GM12878 (cell line): Measurements from ENCODE around the gene NBR1. TPM values are rescaled to one million over a fixed set of nuclear protein-coding genes. Genes with fewer than 3 reads are reported as not detected.

Experiments used
- ATAC-seq: fragments of 200-7000 bp; cut with Tn5 transposase; 3 replicates; pipeline ENCODE4 v1.9.1; 2020; ENCODE audit warnings: mild to moderate bottlenecking, moderate library complexity
- BruUV-seq: library from RNA; stranded (reverse); fragments of 400-500 nt; replicated peaks from 2 replicates; lab custom pipeline; 2021; lab: Mats Ljungman, UMichigan
- CTCF ChIA-PET: fragments of 300-600 bp; sonication (Branson Sonifier 250); formaldehyde crosslinking; extraction: SDS; loops from one replicate; lab custom pipeline; 2021; ENCODE audit warnings: inconsistent platforms; lab: Yijun Ruan, JAX
- POLR2A ChIA-PET: fragments of 350-600 bp; formaldehyde crosslinking; extraction: SDS; loops from one replicate; lab custom pipeline; 2021; ENCODE audit warnings: inconsistent platforms; lab: Charles Lee
- RAD21 ChIA-PET: fragments of 300-600 bp; sonication (Branson Sonifier 250); formaldehyde crosslinking; loops from one replicate; lab custom pipeline; 2023; ENCODE audit warnings: antibody characterized with exemption; ENCODE audit not compliant: unreplicated experiment; lab: Charles Lee
- SMC1A ChIA-PET: fragments of 300-600 bp; sonication (Branson Sonifier 250); formaldehyde crosslinking; loops from one replicate; lab custom pipeline; 2023; ENCODE audit not compliant: unreplicated experiment, uncharacterized antibody; lab: Charles Lee
- DNase-seq: peaks from one replicate; pipeline ENCODE4 v3.0.0-alpha.2; 2011; ENCODE audit warnings: low read depth, low spot score
- FAIRE-seq: peaks from 3 replicates; lab custom pipeline; 2011; peaks lifted over from hg19 to GRCh38; lab: Jason Lieb, UNC
- H2AFZ ChIP-seq: 2 replicates; pipeline ENCODE4 v1.6.0; 2011; ENCODE audit warnings: low read depth, low read length, control low read depth; ENCODE audit not compliant: control insufficient read depth
- H3K27ac ChIP-seq: 2 replicates; pipeline ENCODE4 v1.5.1; 2011; ENCODE audit warnings: control low read depth; ENCODE audit not compliant: control insufficient read depth, insufficient read depth
- H3K27me3 ChIP-seq, 2 experiments: replicated peaks in 1 of 2; 2 replicates each; pipeline versions ENCODE4 v1.6.0 to v1.6.1; 2011; ENCODE audit warnings: low read length in 1 of 2; ENCODE audit not compliant: control insufficient read depth in 2 of 2, insufficient read depth in 2 of 2
- H3K36me3 ChIP-seq, 2 experiments: 2 replicates each; pipeline ENCODE4 v1.5.1; 2011; ENCODE audit warnings: low read length in 1 of 2; ENCODE audit not compliant: control insufficient read depth in 2 of 2, insufficient read depth in 2 of 2
- H3K4me1 ChIP-seq: 2 replicates; pipeline ENCODE4 v1.6.1; 2011; ENCODE audit warnings: mild to moderate bottlenecking, low read length, moderate library complexity, mixed read lengths; ENCODE audit not compliant: control insufficient read depth, insufficient read depth
- H3K4me2 ChIP-seq: 2 replicates; pipeline ENCODE4 v1.6.0; 2011; ENCODE audit warnings: control low read depth; ENCODE audit not compliant: control insufficient read depth, insufficient read depth
- H3K4me3 ChIP-seq: fragments of 200-600 bp; sonication (generic); 2 replicates; pipeline ENCODE4 v1.5.1; 2016
- H3K79me2 ChIP-seq: 2 replicates; pipeline ENCODE4 v1.6.0; 2011; ENCODE audit warnings: low read length; ENCODE audit not compliant: control insufficient read depth, insufficient read depth
- H3K9ac ChIP-seq: 2 replicates; pipeline ENCODE4 v1.8.0; 2011; ENCODE audit warnings: low read length, control low read depth, mixed read lengths; ENCODE audit not compliant: control insufficient read depth, insufficient read depth
- H3K9me3 ChIP-seq: replicated peaks from 3 replicates; pipeline ENCODE4 v1.5.1; 2011; ENCODE audit warnings: mild to moderate bottlenecking, low read length; ENCODE audit not compliant: control insufficient read depth, insufficient read depth
- H4K20me1 ChIP-seq: 2 replicates; pipeline ENCODE4 v1.6.0; 2011; ENCODE audit not compliant: control insufficient read depth, insufficient read depth
- CHD1 ChIP-seq: IDR thresholded peaks from 2 replicates; pipeline ENCODE4 v1.6.1; 2012; ENCODE audit warnings: low read depth, low read length, improper control_type of control experiment
- CREM ChIP-seq: IDR thresholded peaks from 2 replicates; pipeline ENCODE4 v1.6.1; 2014; ENCODE audit warnings: antibody characterized with exemption, low read depth
- ETV6 ChIP-seq, 2 experiments: fragments of 450-650 bp in 1 of 2; IDR thresholded peaks in 1 of 2; conservative IDR thresholded peaks in 1 of 2; 2 replicates each; pipeline ENCODE4 v1.6.1; 2014; ENCODE audit warnings: antibody characterized with exemption in 1 of 2, borderline replicate concordance in 1 of 2, low read depth in 1 of 2, mild to moderate bottlenecking in 1 of 2, moderate library complexity in 1 of 2
- FOXM1 ChIP-seq: IDR thresholded peaks from 2 replicates; pipeline ENCODE4 v1.6.1; 2012; ENCODE audit warnings: low read depth, mild to moderate bottlenecking, inconsistent platforms, low read length, moderate library complexity
- JUND ChIP-seq: IDR thresholded peaks from 2 replicates; pipeline ENCODE4 v1.6.1; 2012; ENCODE audit warnings: low read depth, mild to moderate bottlenecking, low read length, improper control_type of control experiment, moderate library complexity
- KAT2A ChIP-seq: conservative IDR thresholded peaks from 2 replicates; pipeline ENCODE4 v1.6.1; 2011; ENCODE audit warnings: low read depth, low read length; ENCODE audit not compliant: control insufficient read depth
- NFYB ChIP-seq: IDR thresholded peaks from 2 replicates; pipeline ENCODE4 v1.6.1; 2011; ENCODE audit warnings: low read depth, mild to moderate bottlenecking, low read length, improper control_type of control experiment, moderate library complexity; ENCODE audit not compliant: insufficient read depth
- POLR2A ChIP-seq: IDR thresholded peaks from 2 replicates; pipeline ENCODE4 v1.6.1; 2011; ENCODE audit warnings: low read depth, mild to moderate bottlenecking, low read length
- RUNX3 ChIP-seq: IDR thresholded peaks from 2 replicates; pipeline ENCODE4 v1.6.1; 2012; ENCODE audit warnings: low read length, inconsistent platforms
- STAT3 ChIP-seq: IDR thresholded peaks from 2 replicates; pipeline ENCODE4 v1.6.1; 2011; ENCODE audit warnings: low read depth, low read length, improper control_type of control experiment
- WRNIP1 ChIP-seq: IDR thresholded peaks from 2 replicates; pipeline ENCODE4 v1.6.1; 2011; ENCODE audit warnings: low read depth, low read length, improper control_type of control experiment, borderline replicate concordance
- ZBTB33 ChIP-seq: fragments of 450-650 bp; IDR thresholded peaks from 2 replicates; pipeline ENCODE4 v1.6.1; 2017; ENCODE audit warnings: mild to moderate bottlenecking
- ZBTB40 ChIP-seq: fragments of 450-650 bp; IDR thresholded peaks from 2 replicates; pipeline ENCODE4 v1.6.1; 2016; ENCODE audit warnings: mild to moderate bottlenecking, moderate library complexity, borderline replicate concordance
- ZNF207 ChIP-seq: fragments of 450-650 bp; IDR thresholded peaks from 2 replicates; pipeline ENCODE4 v1.6.1; 2014; ENCODE audit warnings: antibody characterized with exemption, mild to moderate bottlenecking, borderline replicate concordance
- ZNF622 ChIP-seq: fragments of 450-650 bp; IDR thresholded peaks from 2 replicates; pipeline ENCODE4 v1.6.1; 2017; ENCODE audit warnings: mild to moderate bottlenecking, inconsistent platforms
- WGBS: methylation state at CpG from one replicate; pipeline ENCODE4 v1.1.6; 2016; ENCODE audit warnings: low lambda C conversion rate; ENCODE audit not compliant: insufficient replicate concordance, insufficient coverage; ENCODE audit errors: missing lambda C conversion rate; 5-methylcytosine and 5-hydroxymethylcytosine counted together
- in situ Hi-C: fragments of 300-500 bp; cut with MboI; formaldehyde crosslinking; loops from 9 replicates; pipeline ENCODE4 v1.14.3; 2018; ENCODE audit warnings: mixed read lengths
- intact Hi-C: fragments of 100-400 bp; cut with micrococcal nuclease; formaldehyde crosslinking; loops from one replicate; pipeline ENCODE4 v1.14.2; 2022; ENCODE audit not compliant: unreplicated experiment
- polyA plus RNA-seq, 11 experiments: library from polyadenylated mRNA; depleted of rRNA in 4 of 11; unstranded in 6 of 11; stranded (reverse) in 5 of 11; fragments of >200 nt; fragmentation: Nextera tagmentation in 4 of 11; fragmentation: Illumina TruSeq in 1 of 11; extraction: Ambion mirVana in 4 of 11; extraction: Trizol in 1 of 11; gene quantifications; 1 replicate in 1 of 11; 2 replicates in 10 of 11; pipeline versions ENCODE4 v1.2.1 to v1.2.3, GENCODE V29; 2011 to 2016; ENCODE audit warnings: inconsistent platforms in 2 of 11, missing spikeins in 2 of 11, low read depth in 1 of 11
- total RNA-seq, 4 experiments: library from RNA; depleted of rRNA in 3 of 4; stranded (reverse); fragments of >200 nt in 3 of 4; fragmentation: Illumina TruSeq in 1 of 4; extraction: Trizol in 1 of 4; gene quantifications; 2 replicates each; pipeline versions ENCODE4 v1.2.1 to v1.2.3, GENCODE V29; 2013 to 2021

The NBR1 gene
- total and polyA plus RNA-seq, 10 of the 15 experiments (the other 5 are each of a cell fraction or from before 2014, with no cell fraction given) = 3.5 to 55.2 (median 28.2) TPM

GRCh38 chr17:43216762-43217613, 46.0 kb downstream of the NBR1 start:
- no peak overlapping the region for H3K9ac ChIP-seq
- CTCF ChIA-PET = interaction anchor here (0.7 kb wide), 1 partner anchor 21 kb away, joined by 3 read pairs; no protein-coding TSS in a partner anchor
- no peak for TF ChIP-seq ZBTB40
- TF ChIP-seq ZNF207 = no peak
- TF ChIP-seq NFYB = no peak
- no peak for TF ChIP-seq RUNX3
- no peak for TF ChIP-seq KAT2A
- TF ChIP-seq ZBTB33 = no peak
- TF ChIP-seq POLR2A = no peak
- no peak for TF ChIP-seq CHD1
- TF ChIP-seq ZNF622 = no peak
- no peak for TF ChIP-seq WRNIP1
- TF ChIP-seq JUND = no peak
- no peak for TF ChIP-seq CREM
- no peak for TF ChIP-seq ETV6 (conservative IDR thresholded peaks at IDR 0.05 in 1 of 2, IDR thresholded peaks at IDR 0.05 in 1 of 2; ENCODE audit: borderline replicate concordance in 1 of 2, low read depth in 1 of 2)
- no peak for TF ChIP-seq STAT3
- TF ChIP-seq FOXM1 = no peak
- TF ChIP-seq, all 136 proteins: peak for 0
- no peak overlapping the region for H3K27ac ChIP-seq
- H3K4me3 ChIP-seq = no peak overlapping the region
- H4K20me1 ChIP-seq = no peaks in the 10 kb centered on the region
- H3K4me1 ChIP-seq = peaks cover 5% of the 10 kb centered on the region; the same call in 1 of the 2 replicates
- ChIA-PET SMC1A (interaction anchor here (0.7 kb wide), 1 partner anchor 45 kb away, joined by 4 read pairs; no protein-coding TSS in a partner anchor), RAD21 (no interaction called here), POLR2A (interaction anchor here (0.5 to 0.6 kb wide), 4 partner anchors 78 to 1453 kb away, joined by 3 to 5 read pairs (median 4); no protein-coding TSS in a partner anchor)
- in situ Hi-C loops = loop anchor here (10.0 to 25.0 kb wide), 9 partner anchors 98 to 1645 kb away; partner anchors contain the start of genes DNAJC7, EIF1, HDAC5 and MEOX1
- H3K9me3 ChIP-seq = no peaks in the 10 kb centered on the region
- H3K4me2 ChIP-seq = no peak overlapping the region
- FAIRE-seq = no peak
- WGBS = 99% methylated on average over 4 of the region's 4 CpGs
- no peak overlapping the region for H2AFZ ChIP-seq
- DNase-seq = no peak
- BruUV-seq = no TSS peak
- H3K36me3 ChIP-seq = peaks cover 2 to 14% of the 10 kb centered on the region in 2 experiments; a peak in 3 of 4 replicates
- ATAC-seq = no peak
- no peaks in the 10 kb centered on the region for H3K27me3 ChIP-seq
- H3K79me2 ChIP-seq = peaks cover 15% of the 10 kb centered on the region
- intact Hi-C loops = no loop called here
